Activated CD8-positive, alpha-beta T cell treated with anti-CD3 and anti-CD28 coated beads for 36 hours (primary cell): ENCODE results near the gene CNOT3. TPM values are rescaled to one million over a fixed set of nuclear protein-coding genes. Genes with fewer than 3 reads are reported as not detected.

ENCODE experiments used
- ATAC-seq: fragments of 200-7000 bp; cut with Tn5 transposase; one replicate; pipeline ENCODE4 v1.10.0; 2021; ENCODE audit warnings: mild to moderate bottlenecking, moderate library complexity
- CTCF ChIA-PET: fragments of 350-600 bp; sonication (Branson Sonifier 250); formaldehyde crosslinking; loops from one replicate; lab custom pipeline; 2021; ENCODE audit warnings: antibody characterized with exemption; lab: Charles Lee
- POLR2A ChIA-PET: fragments of 350-600 bp; sonication (Branson Sonifier 250); formaldehyde crosslinking; loops from one replicate; lab custom pipeline; 2021; ENCODE audit warnings: antibody characterized with exemption; lab: Charles Lee
- DNase-seq: peaks from one replicate; pipeline ENCODE4 v3.0.0-alpha.2; 2020
- H3K27ac Mint-ChIP-seq: one replicate; pipeline ENCODE4 v1.8.0; 2021; ENCODE audit warnings: mild to moderate bottlenecking, mixed read lengths
- H3K27me3 Mint-ChIP-seq: one replicate; pipeline ENCODE4 v1.8.0; 2021; ENCODE audit warnings: mixed read lengths
- H3K36me3 Mint-ChIP-seq: one replicate; pipeline ENCODE4 v1.8.0; 2021; ENCODE audit warnings: low read depth, mixed read lengths
- H3K4me1 Mint-ChIP-seq: one replicate; pipeline ENCODE4 v1.8.0; 2021; ENCODE audit warnings: low read depth, mixed read lengths
- H3K4me3 Mint-ChIP-seq: one replicate; pipeline ENCODE4 v1.8.0; 2021; ENCODE audit warnings: mild to moderate bottlenecking, moderate library complexity, mixed read lengths
- H3K9me3 Mint-ChIP-seq: one replicate; pipeline ENCODE4 v1.8.0; 2021; ENCODE audit warnings: mixed read lengths
- intact Hi-C: fragments of 100-400 bp; cut with micrococcal nuclease; formaldehyde crosslinking; loops from one replicate; pipeline ENCODE4 v1.10.0; 2022
- total RNA-seq, 2 experiments: library from RNA; stranded (reverse); gene quantifications; one replicate each; pipeline ENCODE4 v1.2.3, GENCODE V29; 2021
- TF ChIP-seq, protein P1 (sequence below): fragments of 200-600 bp; IDR thresholded peaks from one replicate; pipeline ENCODE4 v1.8.0; 2022; ENCODE audit warnings: antibody characterized with exemption, mild to moderate bottlenecking

CNOT3 gene
- total RNA-seq, 2 experiments from 2014 or later, result 48.8 to 50.7 TPM

DNA sequence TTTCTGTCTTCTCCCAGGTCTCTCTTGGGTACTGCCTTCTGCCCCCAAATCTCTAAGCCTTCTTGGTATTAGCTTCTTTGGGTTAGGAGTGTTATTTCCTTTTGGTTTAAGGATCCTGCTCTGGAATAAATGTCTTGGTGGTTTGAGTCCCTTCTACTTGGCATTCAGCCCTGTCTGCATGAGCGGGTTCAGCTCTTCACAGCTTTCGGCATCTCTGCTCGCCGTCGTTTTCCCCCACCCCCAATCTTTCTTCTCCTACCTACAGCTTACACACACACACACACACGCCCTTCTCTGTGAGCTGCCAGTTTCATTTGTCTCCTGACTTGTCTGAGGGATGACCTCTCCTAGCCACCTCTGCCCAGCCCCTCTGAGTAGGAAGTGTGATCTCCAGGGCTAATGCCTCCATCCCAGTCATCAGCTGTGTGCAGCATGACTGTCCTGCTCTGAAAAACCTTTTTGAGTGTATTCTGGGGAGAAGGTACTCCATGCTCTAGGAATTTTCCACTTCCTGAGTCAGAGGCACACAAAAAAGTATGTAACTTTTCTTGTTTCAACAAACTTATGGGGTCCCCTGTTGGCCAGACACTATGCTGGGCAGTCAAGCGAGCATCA lies 4.7 kb downstream of the CNOT3 start:
- no peaks in the 10 kb centered on the region for H3K9me3 Mint-ChIP-seq
- no peak overlapping the region for H3K4me3 Mint-ChIP-seq
- ChIA-PET CTCF (interaction anchor here (1.2 kb wide), 1 partner anchor 18 kb away, joined by 3 read pairs; the partner anchor contains the start of gene LENG1), POLR2A (interaction anchor here (1.2 to 2.3 kb wide), 2 partner anchors 10 to 11 kb away, joined by 3 to 10 read pairs; no protein-coding TSS in a partner anchor)
- H3K4me1 Mint-ChIP-seq, result peaks cover 32% of the 10 kb centered on the region
- H3K27ac Mint-ChIP-seq, result peak overlapping the region; percentile 4
- TF ChIP-seq, protein P1, sequence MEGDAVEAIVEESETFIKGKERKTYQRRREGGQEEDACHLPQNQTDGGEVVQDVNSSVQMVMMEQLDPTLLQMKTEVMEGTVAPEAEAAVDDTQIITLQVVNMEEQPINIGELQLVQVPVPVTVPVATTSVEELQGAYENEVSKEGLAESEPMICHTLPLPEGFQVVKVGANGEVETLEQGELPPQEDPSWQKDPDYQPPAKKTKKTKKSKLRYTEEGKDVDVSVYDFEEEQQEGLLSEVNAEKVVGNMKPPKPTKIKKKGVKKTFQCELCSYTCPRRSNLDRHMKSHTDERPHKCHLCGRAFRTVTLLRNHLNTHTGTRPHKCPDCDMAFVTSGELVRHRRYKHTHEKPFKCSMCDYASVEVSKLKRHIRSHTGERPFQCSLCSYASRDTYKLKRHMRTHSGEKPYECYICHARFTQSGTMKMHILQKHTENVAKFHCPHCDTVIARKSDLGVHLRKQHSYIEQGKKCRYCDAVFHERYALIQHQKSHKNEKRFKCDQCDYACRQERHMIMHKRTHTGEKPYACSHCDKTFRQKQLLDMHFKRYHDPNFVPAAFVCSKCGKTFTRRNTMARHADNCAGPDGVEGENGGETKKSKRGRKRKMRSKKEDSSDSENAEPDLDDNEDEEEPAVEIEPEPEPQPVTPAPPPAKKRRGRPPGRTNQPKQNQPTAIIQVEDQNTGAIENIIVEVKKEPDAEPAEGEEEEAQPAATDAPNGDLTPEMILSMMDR, result no peak
- ATAC-seq, result no peak
- intact Hi-C loops, result no loop called here
- H3K27me3 Mint-ChIP-seq, result no peaks in the 10 kb centered on the region
- peaks cover 40% of the 10 kb centered on the region for H3K36me3 Mint-ChIP-seq
- DNase-seq, result no peak

- Mint-ChIP-seq H3K4me3 (no peak overlapping the region), H3K9me3 (no peaks in the 10 kb centered on the region), H3K27me3 (no peaks in the 10 kb centered on the region), H3K4me1 (peaks cover 11% of the 10 kb centered on the region), H3K36me3 (peaks cover 43% of the 10 kb centered on the region), H3K27ac (no peak overlapping the region)
- intact Hi-C loops, result no loop called here
- ChIA-PET CTCF (no interaction called here), POLR2A (no interaction called here)
- ATAC-seq (no peak), DNase-seq (no peak)
- TF ChIP-seq, protein P1, result no peak
Observed at GRCh38 chr19:54145541-54146158, 8.1 kb downstream of the CNOT3 start.

DNA sequence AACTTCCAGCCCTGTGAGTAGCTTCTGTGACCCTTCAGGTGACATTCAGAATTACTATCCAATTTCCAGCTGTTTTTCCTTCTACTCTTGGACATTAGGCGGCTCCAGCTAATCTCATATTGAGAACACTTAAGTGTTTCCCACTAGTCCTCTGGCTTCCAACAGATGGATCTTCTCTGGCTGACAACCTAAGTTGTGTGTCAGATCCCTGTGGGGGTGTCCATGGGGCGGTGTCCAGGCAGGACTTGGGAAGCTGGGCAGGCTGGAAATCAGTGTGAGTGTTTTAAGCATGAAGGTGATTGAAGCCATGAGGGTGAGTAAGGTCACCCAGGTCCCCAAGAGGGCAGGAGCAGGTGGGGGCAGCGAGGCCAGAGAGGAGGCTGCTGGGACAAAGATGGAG lies 10.1 kb downstream of the CNOT3 start:
- H3K4me3 Mint-ChIP-seq, result no peak overlapping the region
- TF ChIP-seq, protein P1, result no peak
- ATAC-seq (no peak), DNase-seq (no peak)
- H3K36me3 Mint-ChIP-seq, result peaks cover 53% of the 10 kb centered on the region
- ChIA-PET CTCF (no interaction called here), POLR2A (interaction anchor here (0.9 to 1.7 kb wide), 4 partner anchors 8 to 53 kb away, joined by 3 to 4 read pairs (median 3); partner anchors contain the start of genes CNOT3, PRPF31, RPS9 and TFPT)
- H3K9me3 Mint-ChIP-seq, result no peaks in the 10 kb centered on the region
- no peak overlapping the region for H3K27ac Mint-ChIP-seq
- no peaks in the 10 kb centered on the region for H3K4me1 Mint-ChIP-seq
- intact Hi-C loops, result no loop called here
- no peaks in the 10 kb centered on the region for H3K27me3 Mint-ChIP-seq

DNA sequence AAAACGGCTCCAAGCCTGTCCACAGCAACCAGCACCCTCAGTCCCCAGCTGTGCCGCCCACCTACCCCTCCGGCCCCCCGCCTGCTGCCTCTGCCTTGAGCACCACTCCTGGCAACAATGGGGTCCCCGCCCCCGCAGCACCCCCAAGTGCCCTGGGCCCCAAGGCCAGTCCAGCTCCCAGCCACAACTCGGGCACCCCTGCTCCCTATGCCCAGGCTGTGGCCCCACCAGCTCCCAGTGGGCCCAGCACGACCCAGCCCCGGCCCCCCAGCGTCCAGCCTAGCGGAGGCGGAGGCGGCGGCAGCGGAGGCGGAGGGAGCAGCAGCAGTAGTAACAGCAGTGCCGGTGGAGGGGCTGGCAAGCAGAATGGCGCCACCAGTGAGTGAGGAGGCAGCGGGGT lies 10.6 kb downstream of the CNOT3 start:
- H3K27ac Mint-ChIP-seq, result no peak overlapping the region
- H3K9me3 Mint-ChIP-seq, result no peaks in the 10 kb centered on the region
- no peak for DNase-seq
- ChIA-PET CTCF (no interaction called here), POLR2A (interaction anchor here (0.9 to 1.7 kb wide), 4 partner anchors 8 to 53 kb away, joined by 3 to 4 read pairs (median 3); partner anchors contain the start of genes CNOT3, PRPF31, RPS9 and TFPT)
- H3K4me1 Mint-ChIP-seq, result no peaks in the 10 kb centered on the region
- ATAC-seq, result no peak
- intact Hi-C loops, result no loop called here
- TF ChIP-seq, protein P1, result no peak
- no peaks in the 10 kb centered on the region for H3K27me3 Mint-ChIP-seq
- no peak overlapping the region for H3K4me3 Mint-ChIP-seq
- H3K36me3 Mint-ChIP-seq, result peaks cover 51% of the 10 kb centered on the region
